WTC11 (cell line): ENCODE results near the gene RAB4A. TPM values are rescaled to one million over a fixed set of nuclear protein-coding genes. Genes with fewer than 3 reads are reported as not detected.

ENCODE experiments used
- ATAC-seq: fragments of 200-7000 bp; cut with Tn5 transposase; 2 replicates; pipeline ENCODE4 v1.10.0; 2021; ENCODE audit warnings: mild to moderate bottlenecking, moderate library complexity
- CTCF ChIA-PET: fragments of 300-600 bp; sonication (Branson Sonifier 250); formaldehyde crosslinking; loops from one replicate; lab custom pipeline; 2021; ENCODE audit warnings: antibody characterized with exemption; lab: Charles Lee
- POLR2A ChIA-PET: fragments of 350-600 bp; sonication (Branson Sonifier 250); formaldehyde crosslinking; loops from one replicate; lab custom pipeline; 2021; ENCODE audit warnings: antibody characterized with exemption; lab: Charles Lee
- DNase-seq: peaks from one replicate; pipeline ENCODE4 v3.0.0; 2021; ENCODE audit warnings: low spot score
- H3K27ac Mint-ChIP-seq: 2 replicates; pipeline ENCODE4 v1.8.0; 2021; ENCODE audit warnings: mixed read lengths
- H3K27me3 Mint-ChIP-seq: 2 replicates; pipeline ENCODE4 v1.8.0; 2021; ENCODE audit warnings: low read depth, mild to moderate bottlenecking, moderate library complexity, mixed read lengths
- H3K36me3 Mint-ChIP-seq: 2 replicates; pipeline ENCODE4 v1.8.0; 2021; ENCODE audit warnings: mixed read lengths
- H3K4me1 Mint-ChIP-seq: 2 replicates; pipeline ENCODE4 v1.8.0; 2022; ENCODE audit warnings: mixed read lengths
- H3K4me3 Mint-ChIP-seq: 2 replicates; pipeline ENCODE4 v1.8.0; 2021; ENCODE audit warnings: mild to moderate bottlenecking, moderate library complexity, mixed read lengths
- H3K9me3 Mint-ChIP-seq: 2 replicates; pipeline ENCODE4 v1.8.0; 2021; ENCODE audit warnings: mixed read lengths
- ATF1 ChIP-seq: sonication (generic); formaldehyde crosslinking; IDR thresholded peaks from 2 replicates; pipeline ENCODE4 v1.8.1; 2023; ENCODE audit warnings: mild to moderate bottlenecking, moderate library complexity, missing genetic modification reagents
- EMX1 ChIP-seq: fragments of 250-450 bp; sonication (Bioruptor Pico); IDR thresholded peaks from 2 replicates; pipeline ENCODE4 v1.8.0; 2021; ENCODE audit warnings: mild to moderate bottlenecking
- ETV6 ChIP-seq: sonication (generic); formaldehyde crosslinking; IDR thresholded peaks from 2 replicates; pipeline ENCODE4 v1.8.1; 2022; ENCODE audit warnings: mild to moderate bottlenecking, missing genetic modification reagents
- HMGA2 ChIP-seq: fragments of 250-450 bp; sonication (Bioruptor Pico); IDR thresholded peaks from 2 replicates; pipeline ENCODE4 v1.4.0; 2021; ENCODE audit warnings: mild to moderate bottlenecking, moderate library complexity
- JAZF1 ChIP-seq: fragments of 250-450 bp; sonication (Bioruptor Pico); IDR thresholded peaks from 2 replicates; pipeline ENCODE4 v1.9.0; 2021; ENCODE audit warnings: moderate library complexity, mild to moderate bottlenecking, inconsistent platforms
- MYBL2 ChIP-seq: sonication (generic); formaldehyde crosslinking; IDR thresholded peaks from 2 replicates; pipeline ENCODE4 v1.8.1; 2023; ENCODE audit warnings: mild to moderate bottlenecking, moderate library complexity, missing genetic modification reagents
- RORB ChIP-seq: fragments of 250-450 bp; sonication (Bioruptor Pico); IDR thresholded peaks from 2 replicates; pipeline ENCODE4 v1.9.0; 2021; ENCODE audit warnings: mild to moderate bottlenecking
- TEAD4 ChIP-seq: sonication (generic); formaldehyde crosslinking; IDR thresholded peaks from 2 replicates; pipeline ENCODE4 v1.8.0; 2022; ENCODE audit warnings: mild to moderate bottlenecking, missing genetic modification reagents
- ZNF138 ChIP-seq: sonication (generic); formaldehyde crosslinking; conservative IDR thresholded peaks from 2 replicates; pipeline ENCODE4 v1.8.1; 2022; ENCODE audit warnings: mild to moderate bottlenecking, moderate library complexity, missing genetic modification reagents
- ZNF263 ChIP-seq: sonication (generic); formaldehyde crosslinking; IDR thresholded peaks from 2 replicates; pipeline ENCODE4 v1.8.1; 2022; ENCODE audit warnings: low read depth, mild to moderate bottlenecking, moderate library complexity, missing genetic modification reagents
- ZNF281 ChIP-seq: sonication (generic); formaldehyde crosslinking; IDR thresholded peaks from 2 replicates; pipeline ENCODE4 v1.8.0; 2023; ENCODE audit warnings: mild to moderate bottlenecking, missing genetic modification reagents
- ZNF317 ChIP-seq: sonication (generic); formaldehyde crosslinking; IDR thresholded peaks from 2 replicates; pipeline ENCODE4 v1.8.1; 2023; ENCODE audit warnings: low read depth, mild to moderate bottlenecking, moderate library complexity, missing genetic modification reagents, borderline replicate concordance
- ZNF416 ChIP-seq: fragments of 250-450 bp; sonication (Bioruptor Pico); IDR thresholded peaks from 2 replicates; pipeline ENCODE4 v1.9.0; 2021; ENCODE audit warnings: mild to moderate bottlenecking, inconsistent platforms
- ZNF671 ChIP-seq: fragments of 250-450 bp; sonication (Bioruptor Pico); IDR thresholded peaks from 2 replicates; pipeline ENCODE4 v1.8.0; 2021; ENCODE audit warnings: mild to moderate bottlenecking
- total RNA-seq: library from RNA; stranded (reverse); gene quantifications from 3 replicates; pipeline ENCODE4 v1.2.3, GENCODE V29; 2021
- TF ChIP-seq, protein P1 (sequence below): sonication (generic); formaldehyde crosslinking; IDR thresholded peaks from 2 replicates; pipeline ENCODE4 v1.8.1; 2023; ENCODE audit warnings: mild to moderate bottlenecking, moderate library complexity, missing genetic modification reagents
- TF ChIP-seq, protein P2 (sequence below): sonication (generic); formaldehyde crosslinking; IDR thresholded peaks from 2 replicates; pipeline ENCODE4 v1.8.0; 2022; ENCODE audit warnings: missing genetic modification reagents
- TF ChIP-seq, protein P3 (sequence below): fragments of 250-450 bp; sonication (Bioruptor Pico); IDR thresholded peaks from 2 replicates; pipeline ENCODE4 v1.9.0; 2021; ENCODE audit warnings: moderate library complexity, mild to moderate bottlenecking, inconsistent platforms, borderline replicate concordance
- TF ChIP-seq, protein P4 (sequence below): sonication (generic); formaldehyde crosslinking; IDR thresholded peaks from 2 replicates; pipeline ENCODE4 v1.8.1; 2023; ENCODE audit warnings: mild to moderate bottlenecking, missing genetic modification reagents, moderate library complexity
- TF ChIP-seq, protein P5 (sequence below): sonication (generic); formaldehyde crosslinking; IDR thresholded peaks from 2 replicates; pipeline ENCODE4 v1.8.1; 2022; ENCODE audit warnings: missing genetic modification reagents, borderline replicate concordance
- TF ChIP-seq, protein P6 (sequence below): sonication (generic); formaldehyde crosslinking; IDR thresholded peaks from 2 replicates; pipeline ENCODE4 v1.8.1; 2023; ENCODE audit warnings: mild to moderate bottlenecking, missing genetic modification reagents, moderate library complexity

RAB4A gene
- total RNA-seq, 1 experiment from 2014 or later, result 67.9 TPM

- TF ChIP-seq, protein P1, sequence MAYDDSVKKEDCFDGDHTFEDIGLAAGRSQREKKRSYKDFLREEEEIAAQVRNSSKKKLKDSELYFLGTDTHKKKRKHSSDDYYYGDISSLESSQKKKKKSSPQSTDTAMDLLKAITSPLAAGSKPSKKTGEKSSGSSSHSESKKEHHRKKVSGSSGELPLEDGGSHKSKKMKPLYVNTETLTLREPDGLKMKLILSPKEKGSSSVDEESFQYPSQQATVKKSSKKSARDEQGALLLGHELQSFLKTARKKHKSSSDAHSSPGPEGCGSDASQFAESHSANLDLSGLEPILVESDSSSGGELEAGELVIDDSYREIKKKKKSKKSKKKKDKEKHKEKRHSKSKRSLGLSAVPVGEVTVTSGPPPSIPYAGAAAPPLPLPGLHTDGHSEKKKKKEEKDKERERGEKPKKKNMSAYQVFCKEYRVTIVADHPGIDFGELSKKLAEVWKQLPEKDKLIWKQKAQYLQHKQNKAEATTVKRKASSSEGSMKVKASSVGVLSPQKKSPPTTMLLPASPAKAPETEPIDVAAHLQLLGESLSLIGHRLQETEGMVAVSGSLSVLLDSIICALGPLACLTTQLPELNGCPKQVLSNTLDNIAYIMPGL, result peak; percentile 19; the same call in 1 of the 2 replicates
- TF ChIP-seq TEAD4 (CRISPR knock-in tag), result no peak
- TF ChIP-seq ATF1 (CRISPR knock-in tag), result no peak
- no peak for TF ChIP-seq ZNF671 (CRISPR knock-in tag)
- TF ChIP-seq, protein P2, sequence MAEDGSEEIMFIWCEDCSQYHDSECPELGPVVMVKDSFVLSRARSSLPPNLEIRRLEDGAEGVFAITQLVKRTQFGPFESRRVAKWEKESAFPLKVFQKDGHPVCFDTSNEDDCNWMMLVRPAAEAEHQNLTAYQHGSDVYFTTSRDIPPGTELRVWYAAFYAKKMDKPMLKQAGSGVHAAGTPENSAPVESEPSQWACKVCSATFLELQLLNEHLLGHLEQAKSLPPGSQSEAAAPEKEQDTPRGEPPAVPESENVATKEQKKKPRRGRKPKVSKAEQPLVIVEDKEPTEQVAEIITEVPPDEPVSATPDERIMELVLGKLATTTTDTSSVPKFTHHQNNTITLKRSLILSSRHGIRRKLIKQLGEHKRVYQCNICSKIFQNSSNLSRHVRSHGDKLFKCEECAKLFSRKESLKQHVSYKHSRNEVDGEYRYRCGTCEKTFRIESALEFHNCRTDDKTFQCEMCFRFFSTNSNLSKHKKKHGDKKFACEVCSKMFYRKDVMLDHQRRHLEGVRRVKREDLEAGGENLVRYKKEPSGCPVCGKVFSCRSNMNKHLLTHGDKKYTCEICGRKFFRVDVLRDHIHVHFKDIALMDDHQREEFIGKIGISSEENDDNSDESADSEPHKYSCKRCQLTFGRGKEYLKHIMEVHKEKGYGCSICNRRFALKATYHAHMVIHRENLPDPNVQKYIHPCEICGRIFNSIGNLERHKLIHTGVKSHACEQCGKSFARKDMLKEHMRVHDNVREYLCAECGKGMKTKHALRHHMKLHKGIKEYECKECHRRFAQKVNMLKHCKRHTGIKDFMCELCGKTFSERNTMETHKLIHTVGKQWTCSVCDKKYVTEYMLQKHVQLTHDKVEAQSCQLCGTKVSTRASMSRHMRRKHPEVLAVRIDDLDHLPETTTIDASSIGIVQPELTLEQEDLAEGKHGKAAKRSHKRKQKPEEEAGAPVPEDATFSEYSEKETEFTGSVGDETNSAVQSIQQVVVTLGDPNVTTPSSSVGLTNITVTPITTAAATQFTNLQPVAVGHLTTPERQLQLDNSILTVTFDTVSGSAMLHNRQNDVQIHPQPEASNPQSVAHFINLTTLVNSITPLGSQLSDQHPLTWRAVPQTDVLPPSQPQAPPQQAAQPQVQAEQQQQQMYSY (CRISPR knock-in tag), result no peak
- TF ChIP-seq ZNF281 (CRISPR knock-in tag), result no peak
- TF ChIP-seq, protein P3, sequence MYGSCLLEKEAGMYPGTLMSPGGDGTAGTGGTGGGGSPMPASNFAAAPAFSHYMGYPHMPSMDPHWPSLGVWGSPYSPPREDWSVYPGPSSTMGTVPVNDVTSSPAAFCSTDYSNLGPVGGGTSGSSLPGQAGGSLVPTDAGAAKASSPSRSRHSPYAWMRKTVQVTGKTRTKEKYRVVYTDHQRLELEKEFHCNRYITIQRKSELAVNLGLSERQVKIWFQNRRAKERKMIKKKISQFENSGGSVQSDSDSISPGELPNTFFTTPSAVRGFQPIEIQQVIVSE (CRISPR knock-in tag), result no peak
- TF ChIP-seq MYBL2, result peak; percentile 39; the same call in 1 of the 2 replicates
- TF ChIP-seq ETV6, result peak; percentile 67
- TF ChIP-seq, all 79 proteins: peak for 8
Observed at GRCh38 chr1:229342656-229343569, 72.0 kb downstream of the RAB4A start, which contains the start of gene CCSAP (continued).

- DNase-seq (no peak), ATAC-seq (no peak)
- ChIA-PET CTCF (no interaction called here), POLR2A (no interaction called here)
- peaks cover 51% of the 10 kb centered on the region for H3K27me3 Mint-ChIP-seq
- H3K27ac Mint-ChIP-seq, result no peak overlapping the region
- H3K4me3 Mint-ChIP-seq, result no peak overlapping the region
- H3K9me3 Mint-ChIP-seq, result peaks cover 9% of the 10 kb centered on the region
- H3K4me1 Mint-ChIP-seq, result peaks cover 26% of the 10 kb centered on the region
- H3K36me3 Mint-ChIP-seq, result peaks cover 2% of the 10 kb centered on the region; the same call in 1 of the 2 replicates
- TF ChIP-seq EMX1 (CRISPR knock-in tag) (no peak), JAZF1 (CRISPR knock-in tag) (no peak), ZNF138 (CRISPR knock-in tag) (no peak), RORB (CRISPR knock-in tag) (no peak), ZNF263 (CRISPR knock-in tag) (no peak), ZNF317 (CRISPR knock-in tag) (no peak), ZNF416 (CRISPR knock-in tag) (no peak), HMGA2 (CRISPR knock-in tag) (no peak)
- TF ChIP-seq, protein P4, sequence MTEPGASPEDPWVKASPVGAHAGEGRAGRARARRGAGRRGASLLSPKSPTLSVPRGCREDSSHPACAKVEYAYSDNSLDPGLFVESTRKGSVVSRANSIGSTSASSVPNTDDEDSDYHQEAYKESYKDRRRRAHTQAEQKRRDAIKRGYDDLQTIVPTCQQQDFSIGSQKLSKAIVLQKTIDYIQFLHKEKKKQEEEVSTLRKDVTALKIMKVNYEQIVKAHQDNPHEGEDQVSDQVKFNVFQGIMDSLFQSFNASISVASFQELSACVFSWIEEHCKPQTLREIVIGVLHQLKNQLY (CRISPR knock-in tag), result no peak
- TF ChIP-seq, protein P1, result no peak
- TF ChIP-seq, protein P5, sequence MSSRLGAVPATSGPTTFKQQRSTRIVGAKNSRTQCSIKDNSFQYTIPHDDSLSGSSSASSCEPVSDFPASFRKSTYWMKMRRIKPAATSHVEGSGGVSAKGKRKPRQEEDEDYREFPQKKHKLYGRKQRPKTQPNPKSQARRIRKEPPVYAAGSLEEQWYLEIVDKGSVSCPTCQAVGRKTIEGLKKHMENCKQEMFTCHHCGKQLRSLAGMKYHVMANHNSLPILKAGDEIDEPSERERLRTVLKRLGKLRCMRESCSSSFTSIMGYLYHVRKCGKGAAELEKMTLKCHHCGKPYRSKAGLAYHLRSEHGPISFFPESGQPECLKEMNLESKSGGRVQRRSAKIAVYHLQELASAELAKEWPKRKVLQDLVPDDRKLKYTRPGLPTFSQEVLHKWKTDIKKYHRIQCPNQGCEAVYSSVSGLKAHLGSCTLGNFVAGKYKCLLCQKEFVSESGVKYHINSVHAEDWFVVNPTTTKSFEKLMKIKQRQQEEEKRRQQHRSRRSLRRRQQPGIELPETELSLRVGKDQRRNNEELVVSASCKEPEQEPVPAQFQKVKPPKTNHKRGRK (CRISPR knock-in tag), result no peak
- TF ChIP-seq, protein P6, sequence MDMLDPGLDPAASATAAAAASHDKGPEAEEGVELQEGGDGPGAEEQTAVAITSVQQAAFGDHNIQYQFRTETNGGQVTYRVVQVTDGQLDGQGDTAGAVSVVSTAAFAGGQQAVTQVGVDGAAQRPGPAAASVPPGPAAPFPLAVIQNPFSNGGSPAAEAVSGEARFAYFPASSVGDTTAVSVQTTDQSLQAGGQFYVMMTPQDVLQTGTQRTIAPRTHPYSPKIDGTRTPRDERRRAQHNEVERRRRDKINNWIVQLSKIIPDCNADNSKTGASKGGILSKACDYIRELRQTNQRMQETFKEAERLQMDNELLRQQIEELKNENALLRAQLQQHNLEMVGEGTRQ (CRISPR knock-in tag), result no peak
- TF ChIP-seq, protein P3 (CRISPR knock-in tag), result no peak
Observed at GRCh38 chr1:229344139-229344538, 73.2 kb downstream of the RAB4A start.
